CD4-positive, alpha-beta T cell treated with Interleukin-17A for 4 hours (primary cell): ENCODE measurements around the gene MLPH.

Experiments used
- DNase-seq: peaks from one replicate; pipeline ENCODE4 v3.0.0-alpha.2; 2020; ENCODE audit warnings: mixed read lengths

MLPH gene

GRCh38 chr2:237549216-237549615 lies 62.2 kb downstream of the MLPH start:
- no peak for DNase-seq

GRCh38 chr2:237549643-237550415 lies 62.8 kb downstream of the MLPH start:
- no peak for DNase-seq

GRCh38 chr2:237551071-237551574 lies 64.1 kb downstream of the MLPH start:
- DNase-seq: no peak

- DNase-seq: no peak
Observed at GRCh38 chr2:237552908-237553307, 65.9 kb downstream of the MLPH start.

- DNase-seq: no peak
Observed at GRCh38 chr2:237553948-237554347, 66.9 kb downstream of the MLPH start.

- no peak for DNase-seq
Observed at GRCh38 chr2:237555560-237555959, 68.5 kb downstream of the MLPH start.

GRCh38 chr2:237556773-237557632 lies 70.0 kb downstream of the MLPH start:
- peak; percentile 37 for DNase-seq

GRCh38 chr2:237557633-237558015 lies 70.6 kb downstream of the MLPH start:
- no peak for DNase-seq

GRCh38 chr2:237558961-237559641 lies 72.0 kb downstream of the MLPH start:
- no peak for DNase-seq

- DNase-seq: no peak
Observed at GRCh38 chr2:237561221-237561620, 74.2 kb downstream of the MLPH start.

GRCh38 chr2:237563816-237564215 lies 76.8 kb downstream of the MLPH start:
- no peak for DNase-seq

GRCh38 chr2:237564526-237565131 lies 77.6 kb downstream of the MLPH start:
- DNase-seq: no peak

- no peak for DNase-seq
Observed at GRCh38 chr2:237565974-237566373, 78.9 kb downstream of the MLPH start.

GRCh38 chr2:237566401-237567235 lies 79.6 kb downstream of the MLPH start, which contains the start of gene PRLH:
Gene PRLH (plus strand): TSS chr2:237566574. CDS start chr2:237566574, 0 bp downstream.
- no peak for DNase-seq

- no peak for DNase-seq
Observed at GRCh38 chr2:237567276-237568029, 80.4 kb downstream of the MLPH start.

GRCh38 chr2:237568121-237568660 lies 81.1 kb downstream of the MLPH start:
- DNase-seq: no peak

- no peak for DNase-seq
Observed at GRCh38 chr2:237569041-237569440, 82.0 kb downstream of the MLPH start.

- no peak for DNase-seq
Observed at GRCh38 chr2:237569896-237570295, 82.8 kb downstream of the MLPH start.

GRCh38 chr2:237570776-237571335 lies 83.8 kb downstream of the MLPH start:
- no peak for DNase-seq

GRCh38 chr2:237571551-237571950 lies 84.5 kb downstream of the MLPH start:
- no peak for DNase-seq
